RWPE2 (cell line): Measurements from ENCODE around the gene NCBP1.

Experiments
- ATAC-seq: fragments of 200-7000 bp; cut with Tn5 transposase; 3 replicates; pipeline ENCODE4 v1.9.1; 2021; ENCODE audit warnings: low read depth
- DNase-seq: peaks from one replicate; pipeline ENCODE4 v3.0.0-alpha.2; 2020; ENCODE audit warnings: low spot score
- H3K27ac ChIP-seq: fragments of 450-650 bp; 2 replicates; pipeline ENCODE4 v1.5.1; 2017; ENCODE audit warnings: mild to moderate bottlenecking; ENCODE audit not compliant: poor library complexity, severe bottlenecking
- H3K27me3 ChIP-seq: fragments of 250-450 bp; sonication (Bioruptor Pico); 2 replicates; pipeline ENCODE4 v1.5.1; 2021; ENCODE audit warnings: mild to moderate bottlenecking, moderate library complexity; ENCODE audit not compliant: insufficient read depth, poor library complexity, severe bottlenecking
- H3K36me3 ChIP-seq: fragments of 250-450 bp; sonication (Bioruptor Pico); 2 replicates; pipeline ENCODE4 v1.5.1; 2020; ENCODE audit warnings: low read depth, mild to moderate bottlenecking, moderate library complexity
- H3K4me1 ChIP-seq: fragments of 250-450 bp; sonication (Bioruptor Pico); 2 replicates; pipeline ENCODE4 v1.5.1; 2021; ENCODE audit warnings: mild to moderate bottlenecking, moderate library complexity; ENCODE audit not compliant: insufficient read depth, poor library complexity, severe bottlenecking
- H3K4me3 ChIP-seq: fragments of 250-450 bp; sonication (Bioruptor Pico); 2 replicates; pipeline ENCODE4 v1.5.1; 2021; ENCODE audit warnings: mild to moderate bottlenecking, moderate library complexity; ENCODE audit not compliant: severe bottlenecking
- H3K9me3 ChIP-seq: fragments of 250-450 bp; sonication (Bioruptor Pico); 2 replicates; pipeline ENCODE4 v1.5.1; 2021; ENCODE audit warnings: mild to moderate bottlenecking, moderate library complexity; ENCODE audit not compliant: severe bottlenecking
- TF ChIP-seq, protein P1 (sequence below): fragments of 450-650 bp; IDR thresholded peaks from one replicate; pipeline ENCODE4 v1.5.1; 2017; ENCODE audit warnings: mild to moderate bottlenecking, moderate library complexity; ENCODE audit not compliant: poor library complexity, severe bottlenecking

The NCBP1 gene

DNA sequence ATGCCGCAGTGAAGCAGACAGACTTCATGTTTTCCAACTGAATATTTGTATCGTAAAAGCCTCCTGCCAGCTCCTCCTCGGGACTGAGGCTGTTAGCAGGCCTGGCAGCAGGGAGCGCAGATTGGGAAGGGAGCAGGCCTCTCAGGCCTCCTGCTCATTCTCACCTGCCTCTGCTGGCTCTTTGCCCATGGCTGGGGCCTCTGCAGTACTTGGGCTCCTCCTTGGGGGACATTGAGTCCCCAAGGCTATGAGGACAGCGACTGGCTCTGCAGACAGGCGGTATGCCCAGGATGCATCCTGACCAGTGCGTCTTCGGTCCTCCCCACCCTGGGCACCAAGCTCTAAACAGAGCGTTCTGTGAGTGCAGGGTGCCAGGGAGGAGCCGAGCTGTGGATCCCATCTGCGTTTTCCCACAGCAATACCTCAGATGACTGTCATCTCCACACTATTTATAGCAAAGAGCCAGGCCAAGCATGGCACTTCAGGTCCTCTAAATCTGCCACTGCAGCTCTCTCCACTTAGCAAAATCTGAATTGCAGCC, 39.2 kb upstream of the NCBP1 start:
- H3K36me3 ChIP-seq, result no peaks in the 10 kb centered on the region
- no peak overlapping the region for H3K4me3 ChIP-seq
- ATAC-seq (no peak), DNase-seq (no peak)
- no peaks in the 10 kb centered on the region for H3K27me3 ChIP-seq
- no peak overlapping the region for H3K27ac ChIP-seq
- H3K4me1 ChIP-seq, result no peaks in the 10 kb centered on the region
- H3K9me3 ChIP-seq, result no peaks in the 10 kb centered on the region
- TF ChIP-seq, protein P1, sequence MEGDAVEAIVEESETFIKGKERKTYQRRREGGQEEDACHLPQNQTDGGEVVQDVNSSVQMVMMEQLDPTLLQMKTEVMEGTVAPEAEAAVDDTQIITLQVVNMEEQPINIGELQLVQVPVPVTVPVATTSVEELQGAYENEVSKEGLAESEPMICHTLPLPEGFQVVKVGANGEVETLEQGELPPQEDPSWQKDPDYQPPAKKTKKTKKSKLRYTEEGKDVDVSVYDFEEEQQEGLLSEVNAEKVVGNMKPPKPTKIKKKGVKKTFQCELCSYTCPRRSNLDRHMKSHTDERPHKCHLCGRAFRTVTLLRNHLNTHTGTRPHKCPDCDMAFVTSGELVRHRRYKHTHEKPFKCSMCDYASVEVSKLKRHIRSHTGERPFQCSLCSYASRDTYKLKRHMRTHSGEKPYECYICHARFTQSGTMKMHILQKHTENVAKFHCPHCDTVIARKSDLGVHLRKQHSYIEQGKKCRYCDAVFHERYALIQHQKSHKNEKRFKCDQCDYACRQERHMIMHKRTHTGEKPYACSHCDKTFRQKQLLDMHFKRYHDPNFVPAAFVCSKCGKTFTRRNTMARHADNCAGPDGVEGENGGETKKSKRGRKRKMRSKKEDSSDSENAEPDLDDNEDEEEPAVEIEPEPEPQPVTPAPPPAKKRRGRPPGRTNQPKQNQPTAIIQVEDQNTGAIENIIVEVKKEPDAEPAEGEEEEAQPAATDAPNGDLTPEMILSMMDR, result no peak

DNA sequence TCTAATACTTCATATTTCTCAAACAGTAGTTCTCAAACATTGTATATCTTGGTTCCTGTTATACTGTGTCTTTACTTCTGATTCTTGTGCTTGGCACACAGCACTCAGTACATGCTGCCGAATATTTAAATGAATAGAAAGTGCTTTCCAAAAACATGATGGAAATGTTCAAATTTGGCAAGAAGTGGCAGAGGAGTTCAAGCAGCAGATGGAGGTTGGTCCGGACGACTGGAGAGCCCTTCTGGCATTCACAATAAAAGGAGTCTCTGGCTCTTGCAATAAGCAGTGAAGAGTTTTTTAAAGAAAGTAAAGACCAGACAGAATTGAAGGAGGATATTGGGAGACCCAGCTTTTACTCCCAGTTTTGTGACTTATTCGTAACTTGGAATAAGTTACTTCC, 36.7 kb upstream of the NCBP1 start:
- DNase-seq (no peak), ATAC-seq (no peak)
- TF ChIP-seq, protein P1, result no peak
- peaks cover 11% of the 10 kb centered on the region for H3K36me3 ChIP-seq
- no peak overlapping the region for H3K4me3 ChIP-seq
- no peaks in the 10 kb centered on the region for H3K9me3 ChIP-seq
- no peaks in the 10 kb centered on the region for H3K27me3 ChIP-seq
- no peak overlapping the region for H3K27ac ChIP-seq
- H3K4me1 ChIP-seq, result no peaks in the 10 kb centered on the region

DNA sequence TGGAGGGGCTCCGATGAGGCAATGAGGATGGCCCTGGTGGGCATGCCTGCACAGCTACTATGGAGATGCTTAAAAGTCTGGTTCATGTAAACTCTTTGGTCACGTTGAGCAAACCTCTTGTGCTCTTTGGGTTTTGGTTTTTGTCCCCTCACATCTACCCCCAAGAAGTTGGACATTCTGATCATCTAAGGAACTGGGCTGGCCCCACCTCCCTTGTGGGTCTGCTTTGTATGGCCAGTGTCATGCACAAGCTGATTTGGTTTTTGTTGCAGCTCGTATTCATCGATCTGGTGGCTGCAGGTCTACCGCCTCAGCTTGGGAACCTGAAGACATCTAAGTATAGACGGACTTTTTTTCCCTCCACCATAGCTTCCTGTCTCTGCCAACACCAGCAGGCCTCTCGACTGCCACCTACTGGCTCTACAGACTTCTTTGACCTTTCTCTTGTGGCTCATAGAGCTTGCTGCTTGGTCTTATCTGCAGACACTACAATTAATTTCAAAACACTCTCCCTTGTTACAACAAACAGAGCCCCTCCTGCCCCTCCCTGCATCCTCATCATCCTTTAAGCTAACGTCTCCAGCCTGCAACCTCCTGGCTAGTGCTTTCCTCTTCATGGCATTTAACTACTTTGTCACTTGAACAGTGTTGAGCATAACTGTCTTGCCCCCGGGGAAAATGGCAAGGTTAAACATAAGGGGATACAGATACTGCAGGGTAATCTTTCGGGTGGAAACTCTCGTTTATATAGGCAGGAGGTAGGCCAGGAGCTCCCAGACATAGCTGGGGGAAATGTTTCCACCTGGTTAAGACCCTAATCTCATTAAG, 34.9 kb upstream of the NCBP1 start:
- peak; percentile 80 for ATAC-seq
- Histone ChIP-seq H3K27me3 (no peaks in the 10 kb centered on the region), H3K9me3 (no peaks in the 10 kb centered on the region), H3K4me1 (no peaks in the 10 kb centered on the region), H3K27ac (no peak overlapping the region), H3K4me3 (no peak overlapping the region), H3K36me3 (peaks cover 23% of the 10 kb centered on the region)
- TF ChIP-seq, protein P1, result peak; percentile 85
- no peak for DNase-seq

DNA sequence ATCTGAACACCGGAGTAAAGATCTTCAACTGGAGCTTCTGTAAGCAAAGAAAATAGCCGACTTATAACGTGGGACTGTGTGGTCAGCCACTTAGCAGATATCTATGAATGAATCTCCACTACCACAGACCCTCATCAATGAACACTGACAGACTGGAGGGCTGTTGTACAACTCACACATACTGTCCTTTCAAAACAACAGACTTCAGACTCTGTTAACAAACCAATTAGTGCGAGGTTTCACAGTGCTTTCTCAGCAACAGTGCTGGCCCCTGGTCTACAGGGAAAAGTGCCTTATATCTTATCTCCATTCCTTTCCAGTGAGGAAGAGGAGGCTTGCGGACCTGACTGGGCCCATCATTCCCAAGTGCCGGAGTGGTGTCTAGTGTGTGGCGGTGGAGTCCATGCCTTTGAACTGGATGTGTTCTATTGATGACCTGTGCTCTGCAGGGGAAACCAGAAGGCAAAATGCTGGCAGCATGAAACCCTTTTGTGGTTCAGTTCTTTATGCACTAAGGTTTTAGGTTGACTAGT, 34.2 kb upstream of the NCBP1 start:
- Histone ChIP-seq H3K27ac (no peak overlapping the region), H3K9me3 (no peaks in the 10 kb centered on the region), H3K36me3 (peaks cover 30% of the 10 kb centered on the region)

More for the DNA sequence above, 34.2 kb upstream of the NCBP1 start:
- ATAC-seq (no peak), DNase-seq (no peak)
- Histone ChIP-seq H3K4me3 (no peak overlapping the region), H3K4me1 (no peaks in the 10 kb centered on the region), H3K27me3 (no peaks in the 10 kb centered on the region)
- TF ChIP-seq, protein P1, result no peak
